ENCODE data around the gene CNIH1.
"Not testable (repeated sequence)": the region's sequence is repeated elsewhere in the genome, so short reads cannot be mapped to it uniquely, and the experiment has no call there.

The CNIH1 gene

GRCh38 chr14:54437954-54438353 lies 3.2 kb downstream of the CNIH1 start:
- H3K36me3 ChIP-seq (ENCODE audit: control insufficient read depth, insufficient read depth, low read length); H3K18ac ChIP-seq (ENCODE audit: low read length); H3K27ac ChIP-seq (ENCODE audit: low read depth, low read length); H3K4me3 ChIP-seq (ENCODE audit: low read length); H4K8ac ChIP-seq (ENCODE audit: low read depth, low read length); H2AK5ac ChIP-seq (ENCODE audit: low read length); H3K4me1 ChIP-seq (ENCODE audit: control insufficient read depth, low read depth, low read length); H2BK5ac ChIP-seq (ENCODE audit: low read length); H3K27me3 ChIP-seq (ENCODE audit: insufficient read depth, low read length, poor library complexity); H3K4ac ChIP-seq (ENCODE audit: low read depth, low read length); H3K4me2 ChIP-seq (ENCODE audit: low read length); H3K56ac ChIP-seq (ENCODE audit: low read length); DNase-seq; H2BK15ac ChIP-seq (replicated peaks; ENCODE audit: low read depth); H2BK120ac ChIP-seq (ENCODE audit: low read depth, low read length); H3K23ac ChIP-seq (ENCODE audit: low read length); H4K5ac ChIP-seq (ENCODE audit: low read length); H3K79me1 ChIP-seq (ENCODE audit: low read length); H3K9ac ChIP-seq (ENCODE audit: low read length): not testable (repeated sequence)
- peaks cover 54% of the 10 kb centered on the region for H3K79me2 ChIP-seq (ENCODE audit: control insufficient read depth, insufficient read depth, low read length)
- no CpG with 5 or more reads among the region's 4 CpGs for WGBS (ENCODE audit: extremely low coverage, insufficient coverage, low lambda C conversion rate)

DNA sequence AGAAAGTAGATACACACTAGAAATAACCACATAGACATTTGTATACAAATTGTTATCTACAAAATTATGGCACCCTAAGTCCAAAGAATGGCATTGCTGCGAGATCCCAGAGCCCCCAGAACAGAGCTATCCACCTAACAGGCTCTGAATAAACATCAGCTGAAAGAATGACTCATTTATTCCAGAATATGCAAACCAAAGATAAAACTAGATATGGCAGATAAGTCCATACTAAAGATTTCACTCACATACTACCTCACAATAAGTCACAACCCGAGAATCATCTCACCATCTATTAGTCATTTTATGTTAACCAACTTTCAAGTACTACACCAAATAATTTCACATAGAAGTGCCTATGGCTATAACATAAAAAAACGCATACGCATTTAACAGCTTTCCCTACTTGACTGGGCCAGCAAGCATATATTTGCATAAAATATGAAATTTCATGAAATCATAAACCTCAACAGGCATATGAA lies 5.6 kb downstream of the CNIH1 start:
- H2BK120ac ChIP-seq (ENCODE audit: low read depth, low read length) = no peak overlapping the region
- H3K23ac ChIP-seq (ENCODE audit: low read length) = no peak overlapping the region
- H3K27ac ChIP-seq (ENCODE audit: low read depth, low read length) = no peak overlapping the region
- H3K4me3 ChIP-seq (ENCODE audit: low read length) = no peak overlapping the region
- no peak overlapping the region for H3K9ac ChIP-seq (ENCODE audit: low read length)
- no peak overlapping the region for H3K4ac ChIP-seq (ENCODE audit: low read depth, low read length)
- no peaks in the 10 kb centered on the region for H3K36me3 ChIP-seq (ENCODE audit: control insufficient read depth, insufficient read depth, low read length)
- no peak overlapping the region for H4K8ac ChIP-seq (ENCODE audit: low read depth, low read length)
- H3K27me3 ChIP-seq (ENCODE audit: insufficient read depth, low read length, poor library complexity) = no peaks in the 10 kb centered on the region
- no peak overlapping the region for H4K5ac ChIP-seq (ENCODE audit: low read length)
- no peak overlapping the region for H3K4me2 ChIP-seq (ENCODE audit: low read length)
- WGBS (ENCODE audit: extremely low coverage, insufficient coverage, low lambda C conversion rate) = 100% methylated on average over 2 of the region's 4 CpGs
- H3K4me1 ChIP-seq (ENCODE audit: control insufficient read depth, low read depth, low read length) = peaks cover 7% of the 10 kb centered on the region
- H2BK5ac ChIP-seq (ENCODE audit: low read length) = no peak overlapping the region
- H2BK15ac ChIP-seq (replicated peaks; ENCODE audit: low read depth) = no peak overlapping the region
- DNase-seq = peak; percentile 73
- H3K56ac ChIP-seq (ENCODE audit: low read length) = no peak overlapping the region
- H3K18ac ChIP-seq (ENCODE audit: low read length) = no peak overlapping the region
- peaks cover 6% of the 10 kb centered on the region for H3K79me1 ChIP-seq (ENCODE audit: low read length)
- H2AK5ac ChIP-seq (ENCODE audit: low read length) = no peak overlapping the region
- peaks cover 64% of the 10 kb centered on the region for H3K79me2 ChIP-seq (ENCODE audit: control insufficient read depth, insufficient read depth, low read length)

DNA sequence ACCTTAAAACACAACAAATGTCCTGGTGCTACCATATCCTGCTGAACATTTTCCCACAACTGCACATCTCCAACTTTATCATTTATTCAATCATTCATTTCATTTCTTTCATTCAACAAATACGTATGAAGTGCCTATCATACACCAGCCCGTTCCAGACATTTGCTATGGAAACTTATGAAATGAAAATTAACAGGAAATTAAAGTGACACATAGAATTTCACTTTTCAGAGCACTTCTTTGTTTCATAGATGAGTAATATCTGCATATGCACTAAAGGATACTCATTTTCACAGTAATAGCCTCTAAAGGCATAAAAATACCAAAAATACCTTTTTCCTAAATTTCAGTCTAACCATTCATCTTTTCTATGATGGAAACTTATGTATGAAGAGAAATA lies 12.6 kb downstream of the CNIH1 start:
- H3K18ac ChIP-seq (ENCODE audit: low read length) = no peak overlapping the region
- no peak overlapping the region for H3K4me2 ChIP-seq (ENCODE audit: low read length)
- WGBS (ENCODE audit: extremely low coverage, insufficient coverage, low lambda C conversion rate) = 100% methylated on average over 1 of the region's 2 CpGs

DNA sequence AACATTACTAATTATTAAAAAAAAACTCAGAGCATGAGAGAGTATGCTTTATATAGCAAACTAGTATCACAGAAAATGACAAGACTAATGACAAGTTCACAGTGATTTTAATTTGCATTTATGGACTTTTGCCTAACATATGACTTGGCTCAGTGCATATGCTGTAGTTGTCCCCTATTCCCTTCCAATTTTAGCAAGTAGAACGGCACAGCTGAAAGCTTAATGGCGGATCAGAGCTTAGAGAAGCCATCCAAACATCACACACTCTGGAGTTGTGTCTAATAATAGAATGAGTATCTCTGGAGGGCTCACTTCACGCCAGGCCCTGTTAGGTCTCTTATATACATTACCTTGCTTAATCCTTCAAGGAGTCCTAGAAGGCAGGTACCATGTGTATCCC lies 13.3 kb downstream of the CNIH1 start:
- Histone ChIP-seq H3K79me1 (ENCODE audit: low read length) (peaks cover 9% of the 10 kb centered on the region), H3K4me2 (ENCODE audit: low read length) (no peak overlapping the region), H3K4ac (ENCODE audit: low read depth, low read length) (no peak overlapping the region), H2BK15ac (replicated peaks; ENCODE audit: low read depth) (no peak overlapping the region), H3K56ac (ENCODE audit: low read length) (no peak overlapping the region), H3K4me3 (ENCODE audit: low read length) (no peak overlapping the region), H3K36me3 (ENCODE audit: control insufficient read depth, insufficient read depth, low read length) (peaks cover 5% of the 10 kb centered on the region), H2BK120ac (ENCODE audit: low read depth, low read length) (no peak overlapping the region), H3K27ac (ENCODE audit: low read depth, low read length) (no peak overlapping the region), H3K27me3 (ENCODE audit: insufficient read depth, low read length, poor library complexity) (no peaks in the 10 kb centered on the region), H3K4me1 (ENCODE audit: control insufficient read depth, low read depth, low read length) (no peaks in the 10 kb centered on the region), H3K79me2 (ENCODE audit: control insufficient read depth, insufficient read depth, low read length) (peaks cover 18% of the 10 kb centered on the region), H2BK5ac (ENCODE audit: low read length) (no peak overlapping the region), H2AK5ac (ENCODE audit: low read length) (no peak overlapping the region), H3K9ac (ENCODE audit: low read length) (no peak overlapping the region), H4K8ac (ENCODE audit: low read depth, low read length) (no peak overlapping the region), H3K18ac (ENCODE audit: low read length) (no peak overlapping the region), H3K23ac (ENCODE audit: low read length) (no peak overlapping the region), H4K5ac (ENCODE audit: low read length) (no peak overlapping the region)
- no peak for DNase-seq
- no CpG with 5 or more reads among the region's 3 CpGs for WGBS (ENCODE audit: extremely low coverage, insufficient coverage, low lambda C conversion rate)

More for the DNA sequence above, 12.6 kb downstream of the CNIH1 start:
- Histone ChIP-seq H2AK5ac (ENCODE audit: low read length) (no peak overlapping the region), H3K27me3 (ENCODE audit: insufficient read depth, low read length, poor library complexity) (no peaks in the 10 kb centered on the region), H4K8ac (ENCODE audit: low read depth, low read length) (no peak overlapping the region), H4K5ac (ENCODE audit: low read length) (no peak overlapping the region), H3K4me3 (ENCODE audit: low read length) (no peak overlapping the region), H3K36me3 (ENCODE audit: control insufficient read depth, insufficient read depth, low read length) (peaks cover 5% of the 10 kb centered on the region), H2BK120ac (ENCODE audit: low read depth, low read length) (no peak overlapping the region), H3K79me2 (ENCODE audit: control insufficient read depth, insufficient read depth, low read length) (peaks cover 21% of the 10 kb centered on the region), H2BK15ac (replicated peaks; ENCODE audit: low read depth) (no peak overlapping the region), H2BK5ac (ENCODE audit: low read length) (no peak overlapping the region), H3K79me1 (ENCODE audit: low read length) (peaks cover 9% of the 10 kb centered on the region), H3K27ac (ENCODE audit: low read depth, low read length) (no peak overlapping the region), H3K4me1 (ENCODE audit: control insufficient read depth, low read depth, low read length) (no peaks in the 10 kb centered on the region), H3K9ac (ENCODE audit: low read length) (no peak overlapping the region), H3K23ac (ENCODE audit: low read length) (no peak overlapping the region), H3K4ac (ENCODE audit: low read depth, low read length) (no peak overlapping the region), H3K56ac (ENCODE audit: low read length) (no peak overlapping the region)
- DNase-seq = no peak

GRCh38 chr14:54425537-54426274 lies 15.5 kb downstream of the CNIH1 start:
- H2BK15ac ChIP-seq (replicated peaks; ENCODE audit: low read depth) = no peak overlapping the region
- no peaks in the 10 kb centered on the region for H3K4me1 ChIP-seq (ENCODE audit: control insufficient read depth, low read depth, low read length)
- no peak overlapping the region for H3K23ac ChIP-seq (ENCODE audit: low read length)
- no peak overlapping the region for H2BK120ac ChIP-seq (ENCODE audit: low read depth, low read length)
- peaks cover 6% of the 10 kb centered on the region for H3K79me1 ChIP-seq (ENCODE audit: low read length)
- no peak overlapping the region for H3K4me2 ChIP-seq (ENCODE audit: low read length)
- no peak overlapping the region for H3K4ac ChIP-seq (ENCODE audit: low read depth, low read length)
- no peak for DNase-seq
- peaks cover 5% of the 10 kb centered on the region for H3K36me3 ChIP-seq (ENCODE audit: control insufficient read depth, insufficient read depth, low read length)
- no peak overlapping the region for H4K8ac ChIP-seq (ENCODE audit: low read depth, low read length)
- H3K27me3 ChIP-seq (ENCODE audit: insufficient read depth, low read length, poor library complexity) = no peaks in the 10 kb centered on the region
- H3K18ac ChIP-seq (ENCODE audit: low read length) = no peak overlapping the region
- H3K56ac ChIP-seq (ENCODE audit: low read length) = no peak overlapping the region
- H3K9ac ChIP-seq (ENCODE audit: low read length) = no peak overlapping the region
- no peak overlapping the region for H2BK5ac ChIP-seq (ENCODE audit: low read length)
- no peak overlapping the region for H4K5ac ChIP-seq (ENCODE audit: low read length)
- no peak overlapping the region for H3K27ac ChIP-seq (ENCODE audit: low read depth, low read length)
- no CpG with 5 or more reads among the region's 3 CpGs for WGBS (ENCODE audit: extremely low coverage, insufficient coverage, low lambda C conversion rate)
- no peak overlapping the region for H3K4me3 ChIP-seq (ENCODE audit: low read length)
- H2AK5ac ChIP-seq (ENCODE audit: low read length) = no peak overlapping the region
- peaks cover 7% of the 10 kb centered on the region for H3K79me2 ChIP-seq (ENCODE audit: control insufficient read depth, insufficient read depth, low read length)

- H2BK5ac ChIP-seq (ENCODE audit: low read length) = no peak overlapping the region
- H2BK15ac ChIP-seq (replicated peaks; ENCODE audit: low read depth) = no peak overlapping the region
- no peaks in the 10 kb centered on the region for H3K27me3 ChIP-seq (ENCODE audit: insufficient read depth, low read length, poor library complexity)
- no CpG with 5 or more reads among the region's 2 CpGs for WGBS (ENCODE audit: extremely low coverage, insufficient coverage, low lambda C conversion rate)
- no peak for DNase-seq
- no peak overlapping the region for H3K4me3 ChIP-seq (ENCODE audit: low read length)
- no peak overlapping the region for H2BK120ac ChIP-seq (ENCODE audit: low read depth, low read length)
- H4K8ac ChIP-seq (ENCODE audit: low read depth, low read length) = no peak overlapping the region
- H3K4me2 ChIP-seq (ENCODE audit: low read length) = no peak overlapping the region
- H3K23ac ChIP-seq (ENCODE audit: low read length) = no peak overlapping the region
- no peak overlapping the region for H3K9ac ChIP-seq (ENCODE audit: low read length)
- peaks cover 4% of the 10 kb centered on the region for H3K79me1 ChIP-seq (ENCODE audit: low read length)
- H3K56ac ChIP-seq (ENCODE audit: low read length) = no peak overlapping the region
- no peak overlapping the region for H4K5ac ChIP-seq (ENCODE audit: low read length)
- peaks cover 5% of the 10 kb centered on the region for H3K79me2 ChIP-seq (ENCODE audit: control insufficient read depth, insufficient read depth, low read length)
- H3K36me3 ChIP-seq (ENCODE audit: control insufficient read depth, insufficient read depth, low read length) = peaks cover 5% of the 10 kb centered on the region
- no peak overlapping the region for H3K27ac ChIP-seq (ENCODE audit: low read depth, low read length)
- no peaks in the 10 kb centered on the region for H3K4me1 ChIP-seq (ENCODE audit: control insufficient read depth, low read depth, low read length)
- H2AK5ac ChIP-seq (ENCODE audit: low read length) = no peak overlapping the region
- H3K4ac ChIP-seq (ENCODE audit: low read depth, low read length) = no peak overlapping the region
- H3K18ac ChIP-seq (ENCODE audit: low read length) = no peak overlapping the region
Measured at GRCh38 chr14:54425068-54425467, 16.1 kb downstream of the CNIH1 start.

Data from mesendoderm (in vitro differentiated cells).